Activated CD4-positive, alpha-beta T cell treated with anti-CD3 and anti-CD28 coated beads, Interleukin-2, amount 50 U/mL, for 1 hour (primary cell): ENCODE results near the gene PRCC.
"Not testable (repeated sequence)": the region's sequence is repeated elsewhere in the genome, so short reads cannot be mapped to it uniquely, and the experiment has no call there.

Experiments used
- DNase-seq: peaks from one replicate; pipeline ENCODE4 v3.0.0-alpha.2; 2020

The PRCC gene

DNA sequence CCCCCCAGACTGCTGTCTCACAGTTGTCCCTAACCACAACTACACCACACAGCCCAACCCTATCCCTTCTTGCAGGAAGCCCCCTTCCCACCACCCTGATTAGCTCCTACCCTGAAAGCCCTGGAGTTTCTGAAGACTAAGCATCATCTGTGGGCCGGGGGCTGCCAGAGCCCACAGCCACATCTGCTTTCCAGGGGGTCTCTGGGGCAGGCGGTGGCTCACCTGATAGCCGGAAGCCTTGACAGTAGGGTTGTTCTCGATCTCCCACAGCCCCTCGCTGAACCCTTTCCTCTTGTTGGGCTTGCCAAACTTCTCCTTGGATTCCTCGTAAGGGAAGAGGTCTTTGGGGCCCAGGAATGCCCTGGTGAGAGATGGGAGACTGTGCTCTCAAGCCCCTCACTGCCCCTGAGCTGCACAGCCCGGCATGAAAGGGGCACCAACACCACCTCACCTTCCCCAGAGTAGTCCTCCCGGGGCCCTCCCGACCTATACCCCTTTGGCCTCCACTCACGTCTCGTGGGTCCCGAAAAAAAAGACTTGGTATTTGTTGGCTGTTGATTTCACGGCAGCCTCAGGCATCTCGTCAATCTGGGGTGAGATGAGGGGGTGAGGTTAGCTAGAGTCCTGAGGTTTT is 22.4 kb upstream of the PRCC start:
- DNase-seq: no peak

DNA sequence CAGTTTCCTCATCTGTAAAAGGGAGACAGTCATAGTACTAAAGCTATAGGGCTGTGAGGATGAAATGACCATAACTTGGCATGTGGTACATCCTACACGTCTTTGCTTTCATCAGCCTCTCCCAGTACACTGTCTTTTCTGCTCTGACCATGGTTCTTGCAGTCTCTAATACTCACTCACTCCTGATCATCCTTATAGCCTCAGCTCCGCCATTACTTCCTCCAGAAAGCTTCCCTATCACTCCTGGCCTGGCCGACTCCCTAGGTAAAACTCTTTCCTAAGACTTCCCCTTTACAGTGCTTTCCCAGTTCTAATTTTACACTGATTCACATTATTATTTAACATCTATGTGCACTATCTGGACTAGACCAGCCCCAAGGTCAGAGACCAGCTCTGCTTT is 21.5 kb upstream of the PRCC start:
- no peak for DNase-seq

DNA sequence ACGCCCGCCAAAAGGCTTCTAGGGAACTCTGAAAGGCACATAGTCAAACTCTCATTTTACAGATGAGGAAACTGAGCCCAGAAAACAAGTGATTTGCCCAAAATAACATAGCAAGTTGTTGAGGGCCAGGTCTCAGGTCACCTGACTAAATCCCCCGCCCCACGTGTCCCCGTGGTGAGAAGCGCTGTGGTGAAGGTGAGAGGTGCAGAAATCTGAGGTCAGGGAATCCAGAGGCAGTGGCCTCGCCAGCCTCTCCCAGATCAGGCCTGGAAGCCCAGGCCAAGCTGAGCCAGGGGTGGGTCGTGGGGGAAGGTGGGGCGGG is 21.0 kb upstream of the PRCC start:
- no peak for DNase-seq

DNA sequence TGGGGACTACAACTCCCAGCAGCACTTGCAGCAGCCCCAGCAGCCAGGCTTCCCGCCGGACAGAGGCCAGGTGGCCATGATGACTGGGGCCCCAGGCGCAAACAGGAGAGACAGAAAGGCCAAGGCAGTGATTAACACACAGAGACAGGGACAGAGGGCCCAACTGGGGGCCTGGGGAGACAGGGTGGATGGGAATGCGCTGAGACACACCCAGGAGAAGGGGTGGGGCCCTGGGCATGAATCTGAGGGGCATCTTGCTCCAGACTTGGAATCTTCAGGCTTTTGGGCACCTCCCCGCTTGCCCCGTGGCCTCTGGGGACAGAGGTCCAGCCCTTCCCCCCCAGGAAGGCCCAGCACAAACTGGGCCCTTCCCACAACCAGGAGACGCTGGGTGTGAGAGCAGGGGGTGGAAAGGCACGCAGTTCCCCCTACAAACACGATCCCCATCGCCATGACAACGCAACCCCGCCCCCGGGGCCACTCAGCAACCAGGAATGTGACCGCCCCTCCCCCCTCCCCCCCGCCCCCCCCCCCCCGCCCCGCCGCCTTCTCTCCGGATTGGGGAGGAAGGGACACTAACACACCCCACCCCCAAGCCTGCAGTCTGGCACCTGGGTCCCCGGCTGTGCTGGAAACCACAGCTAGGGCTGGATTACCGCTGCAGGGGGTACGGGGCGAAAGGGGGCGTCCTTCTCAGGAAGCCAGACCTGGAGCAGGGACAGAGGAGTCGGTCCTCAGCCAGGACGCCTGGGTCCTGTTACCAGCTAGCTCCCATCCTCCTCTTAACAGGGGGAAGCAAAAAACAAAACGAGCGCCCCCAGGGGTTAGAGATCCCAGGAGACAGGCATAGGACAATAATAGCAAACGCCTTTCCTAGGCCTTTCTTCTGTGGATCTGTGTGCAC is 20.4 kb upstream of the PRCC start:
- DNase-seq: peak; percentile 68

- no peak for DNase-seq
Observed at GRCh38 chr1:156747742-156748669, 19.3 kb upstream of the PRCC start.

DNA sequence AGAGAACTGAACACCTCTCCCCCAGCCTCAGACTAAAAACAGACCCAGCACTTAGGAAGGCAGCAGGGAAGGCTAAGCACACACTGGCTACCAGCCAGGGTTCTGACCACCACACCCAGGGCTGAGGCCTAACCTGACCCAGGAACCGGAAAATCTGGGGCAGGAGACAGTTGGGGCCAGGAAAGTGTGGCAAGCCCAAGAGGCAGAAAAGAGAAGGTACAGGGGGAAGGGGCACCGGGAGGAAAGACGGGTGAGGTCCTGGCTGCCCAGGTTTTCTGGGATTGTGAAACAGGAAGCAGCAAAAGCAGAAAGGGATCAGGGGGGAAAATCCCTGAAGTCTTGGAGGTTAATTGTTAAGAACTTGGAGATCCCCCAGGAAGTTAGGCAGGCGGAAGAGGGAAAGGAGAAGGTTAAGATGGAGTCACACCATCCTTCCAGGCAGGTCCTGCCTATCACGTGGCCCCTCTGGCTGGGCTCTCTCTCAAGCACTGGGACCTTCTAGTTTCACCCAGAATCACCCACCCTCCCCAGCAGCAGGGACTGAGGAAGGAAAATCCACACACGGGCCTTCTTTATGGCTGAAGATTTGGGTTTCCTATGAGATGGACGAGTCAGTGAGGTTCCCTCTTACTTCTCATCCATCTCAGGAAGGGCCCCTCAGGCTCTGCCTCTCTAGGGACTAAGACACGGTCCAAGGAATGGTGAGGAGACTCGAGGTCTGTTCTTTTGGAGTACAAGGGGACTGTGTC is 18.5 kb upstream of the PRCC start:
- DNase-seq: no peak

- no peak for DNase-seq
Observed at GRCh38 chr1:156749419-156750118, 17.8 kb upstream of the PRCC start.

DNA sequence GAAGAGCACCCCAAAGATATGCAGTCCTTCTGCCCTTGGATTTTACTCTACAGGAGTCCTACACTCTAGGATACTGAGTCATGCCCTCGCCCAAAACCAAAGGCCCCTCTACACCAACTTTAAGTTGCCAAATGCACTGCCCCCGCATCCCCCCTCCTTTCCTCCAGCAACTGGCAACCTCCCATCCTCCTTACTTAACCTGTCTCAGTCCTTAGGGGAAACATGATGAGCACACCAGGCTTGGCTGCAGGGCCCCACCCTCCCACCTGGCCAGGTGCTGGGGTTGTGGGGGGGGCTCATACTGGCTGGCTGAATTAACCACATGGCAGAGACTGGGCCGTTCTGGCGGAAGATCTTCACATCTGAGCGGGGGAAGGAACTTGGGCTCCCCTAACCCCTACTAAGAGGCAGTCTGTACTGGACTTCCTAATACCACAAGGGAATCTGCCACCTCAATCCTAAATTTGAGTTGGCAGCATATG is 17.1 kb upstream of the PRCC start:
- DNase-seq: no peak

DNA sequence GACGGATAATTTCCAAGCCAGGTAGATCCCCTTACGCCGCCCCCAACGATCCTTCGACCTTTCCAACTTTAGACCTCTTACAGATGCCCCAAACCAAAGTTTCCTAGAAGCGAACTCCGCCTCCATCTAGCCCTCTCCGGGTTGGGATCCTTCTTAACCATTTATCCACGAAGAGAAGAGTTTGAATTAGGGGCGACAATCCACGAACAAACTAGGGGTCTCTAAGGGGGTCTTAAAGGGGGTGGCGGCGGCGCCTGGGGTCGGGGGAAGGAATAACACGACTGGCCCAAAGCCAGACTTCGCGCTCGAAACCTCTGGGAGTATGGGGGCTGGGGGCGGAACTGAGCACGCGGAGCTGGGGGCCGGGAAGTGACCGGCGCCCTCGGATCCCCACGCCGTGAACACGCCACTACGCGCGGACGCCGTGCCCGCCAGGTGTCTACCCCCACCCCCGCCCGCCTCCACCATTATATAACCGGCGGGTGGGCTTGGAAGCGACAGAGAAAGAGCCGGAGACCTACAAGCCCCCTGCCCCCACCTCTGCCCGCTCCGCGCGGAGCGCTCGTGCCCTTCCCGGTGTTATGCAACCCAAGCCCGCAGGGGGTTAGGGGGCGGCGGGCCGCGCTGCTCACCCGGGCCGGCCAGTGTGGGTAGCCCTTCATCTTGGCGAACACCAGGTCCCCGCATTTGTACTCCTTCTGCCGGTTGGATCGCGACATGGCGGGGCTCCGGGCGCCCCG is 16.5 kb upstream of the PRCC start:
- DNase-seq: peak; percentile 33

DNA sequence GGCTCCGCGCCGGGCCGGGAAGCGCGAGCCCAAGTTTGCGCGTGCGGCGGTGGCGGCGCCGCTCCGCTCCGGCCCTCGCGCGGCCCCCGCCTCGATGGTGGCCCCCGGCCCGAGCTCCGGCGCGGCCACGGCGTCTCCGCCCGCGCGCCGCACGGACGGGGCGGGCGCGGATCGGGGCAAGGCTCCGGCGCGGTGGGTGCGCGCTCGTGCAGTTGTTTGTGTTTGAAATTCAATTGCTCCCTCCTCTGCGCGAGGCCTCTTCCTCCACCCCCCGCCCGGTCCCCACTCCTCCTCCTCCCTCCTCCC is 15.9 kb upstream of the PRCC start, which contains the start of gene HDGF:
Gene HDGF (minus strand): TSS at position 225 of the 306 bp plus-strand sequence. CDS start 246 bp downstream, outside the sequence.
- no peak for DNase-seq

GRCh38 chr1:156751757-156752481 is 15.4 kb upstream of the PRCC start:
- peak; percentile 97 for DNase-seq

DNA sequence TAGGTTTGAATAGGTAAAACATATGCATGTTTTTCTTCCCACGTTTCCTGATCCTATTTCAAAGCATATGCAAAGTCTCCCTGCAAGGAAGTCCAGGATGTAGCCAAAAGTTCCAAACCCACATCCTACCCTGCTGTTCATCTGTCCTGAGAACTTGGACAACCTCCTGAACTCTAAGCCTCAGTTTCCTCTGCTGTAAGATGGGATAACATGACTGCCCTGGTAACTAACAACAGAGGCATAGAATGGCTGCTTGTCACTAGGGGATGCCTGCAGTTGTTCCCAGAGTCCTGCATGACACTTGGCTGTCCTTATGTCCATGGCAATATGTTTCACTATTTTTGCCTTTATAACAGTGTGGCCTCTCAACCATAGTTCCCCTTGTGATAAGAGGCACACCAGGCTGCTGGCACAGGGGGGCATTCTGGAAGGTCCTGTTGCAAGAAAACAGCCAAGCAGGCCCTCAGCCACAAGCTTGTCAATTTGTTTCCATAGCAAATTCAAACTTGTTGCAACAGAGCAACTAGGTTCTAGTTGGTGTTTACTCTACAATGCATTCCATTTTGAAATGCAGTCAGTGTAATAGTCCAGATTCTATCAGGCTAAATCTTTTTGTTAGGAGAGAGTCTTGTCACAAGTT is 14.4 kb upstream of the PRCC start:
- DNase-seq: no peak

GRCh38 chr1:156754219-156754618 is 13.1 kb upstream of the PRCC start:
- DNase-seq: no peak

- no peak for DNase-seq
Observed at GRCh38 chr1:156755527-156755950, 11.8 kb upstream of the PRCC start.

GRCh38 chr1:156756355-156756754 is 11.0 kb upstream of the PRCC start:
- no peak for DNase-seq

DNA sequence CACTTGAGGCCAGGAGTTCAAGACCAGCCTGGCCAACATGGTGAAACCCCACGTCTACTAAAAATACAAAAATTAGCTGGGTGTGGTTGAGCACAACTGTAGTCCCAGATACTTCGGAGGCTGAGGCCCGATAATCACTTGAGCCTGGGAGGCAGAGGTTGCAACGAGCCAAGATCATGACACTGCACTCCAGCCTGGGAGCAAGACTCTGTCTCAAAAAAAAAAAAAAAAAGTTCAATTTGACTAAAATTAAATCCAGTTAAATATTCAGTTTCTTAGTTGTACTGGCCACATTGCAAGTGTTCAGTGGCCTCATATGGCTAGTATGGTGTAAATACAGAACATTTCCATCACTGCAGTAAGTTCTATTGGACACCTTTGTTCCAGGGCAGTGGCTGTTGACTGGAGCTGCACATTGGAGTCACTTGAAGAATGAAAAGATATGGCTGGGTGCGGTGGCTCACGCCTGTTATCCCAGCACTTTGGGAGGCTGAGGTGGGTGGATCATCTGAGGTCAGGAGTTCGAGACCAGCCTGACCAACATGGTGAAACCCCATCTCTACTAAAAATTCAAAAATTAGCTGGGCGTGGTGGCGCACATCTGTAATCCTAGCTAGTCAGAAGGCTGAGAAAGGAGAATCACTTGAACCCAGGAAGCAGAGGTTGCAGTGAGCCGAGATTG is 9.6 kb upstream of the PRCC start:
- not testable (repeated sequence) for DNase-seq

GRCh38 chr1:156760092-156760795 is 7.1 kb upstream of the PRCC start:
- no peak for DNase-seq

- DNase-seq: no peak
Observed at GRCh38 chr1:156760796-156761104, 6.6 kb upstream of the PRCC start.

DNA sequence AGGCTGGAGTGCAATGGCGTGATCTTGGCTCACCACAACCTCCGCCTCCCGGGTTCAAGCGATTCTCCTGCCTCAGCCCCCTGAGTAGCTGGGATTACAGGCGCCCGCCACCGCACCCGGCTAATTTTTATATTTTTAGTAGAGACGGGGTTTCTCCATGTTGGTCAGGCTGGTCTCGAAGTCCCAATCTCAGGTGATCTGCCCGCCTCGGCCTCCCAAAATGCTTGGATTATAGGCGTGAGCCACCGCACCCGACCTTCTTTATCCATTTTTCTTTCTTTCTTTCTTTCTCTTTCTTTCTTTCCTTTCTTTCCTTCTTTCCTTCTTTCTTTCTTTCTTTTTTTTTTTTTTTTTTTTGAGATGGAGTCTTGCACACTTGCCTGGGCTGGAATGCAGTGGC is 2.2 kb upstream of the PRCC start:
- DNase-seq: not testable (repeated sequence)
